GM20000 (cell line): ENCODE results near the gene CHSY1.
A peak's percentile ranks its signal among the peaks of the same experiment; 100 is the strongest.

Experiments used
- DNase-seq: peaks from one replicate; pipeline ENCODE4 v3.0.0; 2012; ENCODE audit warnings: low spot score
- CTCF ChIP-seq: IDR thresholded peaks from 2 replicates; pipeline ENCODE4 v1.5.1; 2012; ENCODE audit warnings: mild to moderate bottlenecking, control low read depth; ENCODE audit errors: extremely low read depth, missing control alignments

CHSY1 gene

GRCh38 chr15:101156509-101157159 is 95.2 kb downstream of the CHSY1 start:
- peak; percentile 84 for DNase-seq

GRCh38 chr15:101156061-101156460 is 95.8 kb downstream of the CHSY1 start:
- TF ChIP-seq CTCF = no peak

More at GRCh38 chr15:101156509-101157159, 95.2 kb downstream of the CHSY1 start:
- TF ChIP-seq CTCF = no peak

GRCh38 chr15:101153801-101154656 is 97.8 kb downstream of the CHSY1 start:
- DNase-seq = no peak
- no peak for TF ChIP-seq CTCF

More at GRCh38 chr15:101156061-101156460, 95.8 kb downstream of the CHSY1 start:
- no peak for DNase-seq

- TF ChIP-seq CTCF = no peak
- DNase-seq = no peak
These were observed 98.9 kb downstream of the CHSY1 start for GRCh38 chr15:101152914-101153313.

GRCh38 chr15:101151288-101151687 is 100.6 kb downstream of the CHSY1 start:
- TF ChIP-seq CTCF = no peak

GRCh38 chr15:101150723-101151040 is 101.2 kb downstream of the CHSY1 start:
- no peak for TF ChIP-seq CTCF
- no peak for DNase-seq

More at GRCh38 chr15:101151288-101151687, 100.6 kb downstream of the CHSY1 start:
- no peak for DNase-seq

- TF ChIP-seq CTCF = no peak
- no peak for DNase-seq
These were observed 101.8 kb downstream of the CHSY1 start for GRCh38 chr15:101149864-101150722.
